Fibroblast of lung (primary cell): ENCODE results near the gene NLRC5. TPM values are rescaled to one million over a fixed set of nuclear protein-coding genes. Genes with fewer than 3 reads are reported as not detected.

Experiments
- DNase-seq, 2 donors: peaks; one replicate each; pipeline versions ENCODE4 v3.0.0 to v3.0.0-alpha.2; 2010; ENCODE audit warnings: low read depth in 2 of 2
- H2AFZ ChIP-seq: 2 replicates; pipeline ENCODE4 v1.5.1; 2012; ENCODE audit warnings: low read length, control low read depth, inconsistent platforms
- H3K27ac ChIP-seq: 2 replicates; pipeline ENCODE4 v1.5.1; 2011; ENCODE audit warnings: low read length, control low read depth; ENCODE audit not compliant: insufficient read depth
- H3K27me3 ChIP-seq: 2 replicates; pipeline ENCODE4 v1.5.1; 2011; ENCODE audit warnings: mild to moderate bottlenecking, low read length; ENCODE audit not compliant: control insufficient read depth, insufficient read depth
- H3K36me3 ChIP-seq: 2 replicates; pipeline ENCODE4 v1.5.1; 2011; ENCODE audit warnings: low read length; ENCODE audit not compliant: control insufficient read depth, insufficient read depth
- H3K4me1 ChIP-seq: 2 replicates; pipeline ENCODE4 v1.5.1; 2011; ENCODE audit warnings: low read length; ENCODE audit not compliant: control insufficient read depth, insufficient read depth; ENCODE audit errors: extremely low read depth
- H3K4me2 ChIP-seq: 2 replicates; pipeline ENCODE4 v1.5.1; 2011; ENCODE audit warnings: low read length, control low read depth; ENCODE audit not compliant: insufficient read depth; ENCODE audit errors: extremely low read depth
- H3K4me3 ChIP-seq, 4 experiments: fragments of 200-600 bp in 1 of 4; sonication (generic) in 1 of 4; replicated peaks in 1 of 4; 2 replicates each; pipeline ENCODE4 v1.5.1; 2011 to 2016; ENCODE audit warnings: low read length in 4 of 4, low read depth in 3 of 4, mild to moderate bottlenecking in 3 of 4, control low read depth in 2 of 4, inconsistent platforms in 1 of 4, mixed read lengths in 1 of 4; ENCODE audit not compliant: insufficient read depth in 1 of 4; ENCODE audit errors: control extremely low read depth in 1 of 4
- H3K79me2 ChIP-seq: 2 replicates; pipeline ENCODE4 v1.5.1; 2012; ENCODE audit warnings: mild to moderate bottlenecking, low read length, inconsistent platforms; ENCODE audit not compliant: control insufficient read depth, insufficient read depth
- H3K9ac ChIP-seq: 2 replicates; pipeline ENCODE4 v1.5.1; 2011; ENCODE audit warnings: mild to moderate bottlenecking, low read length, control low read depth; ENCODE audit not compliant: insufficient read depth
- H3K9me3 ChIP-seq: 2 replicates; pipeline ENCODE4 v1.5.1; 2012; ENCODE audit warnings: low read depth, low read length; ENCODE audit not compliant: control insufficient read depth, insufficient read depth
- H4K20me1 ChIP-seq: 2 replicates; pipeline ENCODE4 v1.5.1; 2011; ENCODE audit warnings: low read length; ENCODE audit not compliant: control insufficient read depth, insufficient read depth; ENCODE audit errors: extremely low read depth
- EZH2 ChIP-seq: IDR thresholded peaks from 2 replicates; pipeline ENCODE4 v1.5.1; 2012; ENCODE audit warnings: low read length, control low read depth, mild to moderate bottlenecking; ENCODE audit errors: missing control alignments
- polyA plus RNA-seq, 2 donors: library from polyadenylated mRNA; depleted of rRNA in 1 of 2; stranded (reverse) in 1 of 2; unstranded in 1 of 2; fragments of >200 nt; gene quantifications; 2 replicates each; pipeline ENCODE4 v1.2.1, GENCODE V29; 2011 to 2012; ENCODE audit warnings: missing spikeins in 1 of 2
- total RNA-seq: library from RNA; depleted of rRNA; stranded (reverse); fragments of >200 nt; gene quantifications from 2 replicates; pipeline ENCODE4 v1.2.1, GENCODE V29; 2014
- TF ChIP-seq, protein P1 (sequence below), 2 donors: IDR thresholded peaks in 1 of 2; conservative IDR thresholded peaks in 1 of 2; 1 replicate in 1 of 2; 2 replicates in 1 of 2; pipeline ENCODE4 v1.5.1; 2011 to 2012; ENCODE audit warnings: low read length in 2 of 2, control low read depth in 1 of 2, inconsistent platforms in 1 of 2, low read depth in 1 of 2, mild to moderate bottlenecking in 1 of 2

Gene NLRC5
- total and polyA plus RNA-seq, 2 donors (not counting 1 experiment from before 2014, with no cell fraction given), result 22.2 to 43.6 TPM

DNA sequence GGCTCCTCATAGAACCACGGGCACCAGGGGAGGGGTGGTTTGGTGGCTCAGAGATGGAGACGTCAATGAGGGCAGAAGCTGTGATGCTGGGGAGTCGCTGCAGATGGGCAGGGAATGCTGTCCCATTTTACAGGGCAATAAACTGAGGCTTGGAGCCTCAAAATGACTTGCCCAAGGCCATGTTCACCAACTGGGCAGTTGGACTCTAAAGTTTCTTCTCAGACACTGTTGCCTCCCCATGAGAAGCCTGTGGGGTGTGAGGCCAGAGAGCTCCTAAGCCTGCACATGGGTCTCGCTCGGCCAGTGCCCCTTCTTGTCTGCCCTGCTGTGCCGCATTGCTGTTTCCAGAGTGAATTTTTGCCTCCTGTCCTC is 141.6 kb downstream of the NLRC5 start:
- Histone ChIP-seq H4K20me1 (no peaks in the 10 kb centered on the region), H3K27ac (no peak overlapping the region), H3K4me2 (no peak overlapping the region), H3K79me2 (no peaks in the 10 kb centered on the region), H3K36me3 (no peaks in the 10 kb centered on the region), H3K27me3 (no peaks in the 10 kb centered on the region), H3K4me1 (no peaks in the 10 kb centered on the region), H2AFZ (no peak overlapping the region), H3K9me3 (no peaks in the 10 kb centered on the region), H3K4me3 (no peak overlapping the region), H3K9ac (no peak overlapping the region)
- DNase-seq, result no peak
- TF ChIP-seq, protein P1, sequence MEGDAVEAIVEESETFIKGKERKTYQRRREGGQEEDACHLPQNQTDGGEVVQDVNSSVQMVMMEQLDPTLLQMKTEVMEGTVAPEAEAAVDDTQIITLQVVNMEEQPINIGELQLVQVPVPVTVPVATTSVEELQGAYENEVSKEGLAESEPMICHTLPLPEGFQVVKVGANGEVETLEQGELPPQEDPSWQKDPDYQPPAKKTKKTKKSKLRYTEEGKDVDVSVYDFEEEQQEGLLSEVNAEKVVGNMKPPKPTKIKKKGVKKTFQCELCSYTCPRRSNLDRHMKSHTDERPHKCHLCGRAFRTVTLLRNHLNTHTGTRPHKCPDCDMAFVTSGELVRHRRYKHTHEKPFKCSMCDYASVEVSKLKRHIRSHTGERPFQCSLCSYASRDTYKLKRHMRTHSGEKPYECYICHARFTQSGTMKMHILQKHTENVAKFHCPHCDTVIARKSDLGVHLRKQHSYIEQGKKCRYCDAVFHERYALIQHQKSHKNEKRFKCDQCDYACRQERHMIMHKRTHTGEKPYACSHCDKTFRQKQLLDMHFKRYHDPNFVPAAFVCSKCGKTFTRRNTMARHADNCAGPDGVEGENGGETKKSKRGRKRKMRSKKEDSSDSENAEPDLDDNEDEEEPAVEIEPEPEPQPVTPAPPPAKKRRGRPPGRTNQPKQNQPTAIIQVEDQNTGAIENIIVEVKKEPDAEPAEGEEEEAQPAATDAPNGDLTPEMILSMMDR (conservative IDR thresholded peaks at IDR 0.05 in 1 of 2, IDR thresholded peaks at IDR 0.05 in 1 of 2; ENCODE audit: low read depth in 1 of 2, low read length in 2 of 2), result no peak
- TF ChIP-seq EZH2, result no peak

DNA sequence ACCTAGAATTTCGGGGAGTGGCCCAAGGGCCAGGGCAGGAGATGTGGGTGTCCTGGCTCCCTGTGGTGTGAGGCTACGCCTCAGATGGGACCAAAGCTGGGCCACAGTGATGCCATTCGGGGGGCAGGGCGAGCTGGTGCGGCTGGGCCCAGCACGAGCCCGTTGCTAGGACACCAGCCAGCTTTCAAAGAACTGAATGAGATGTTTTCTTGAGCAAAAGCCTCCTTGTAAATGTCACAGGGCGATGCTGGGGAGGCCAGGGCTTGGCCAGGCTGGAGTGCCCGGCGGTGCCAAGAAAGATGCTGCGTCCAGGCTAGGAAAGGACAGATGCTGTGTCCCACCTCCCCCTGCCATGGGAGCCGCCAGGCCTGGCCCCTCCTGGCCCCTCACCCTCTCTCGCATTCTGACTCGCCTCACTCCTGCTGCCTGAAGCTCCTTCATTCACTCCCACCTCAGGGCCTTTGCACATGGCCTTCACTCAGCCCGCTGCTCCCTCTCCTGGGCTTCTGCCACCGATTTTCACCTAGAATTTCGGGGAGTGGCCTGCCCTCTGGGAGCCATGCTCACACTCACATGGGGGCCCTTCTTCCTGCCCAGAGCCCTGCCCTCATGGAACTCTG is 142.1 kb downstream of the NLRC5 start:
- Histone ChIP-seq H3K4me1 (no peaks in the 10 kb centered on the region), H2AFZ (no peak overlapping the region), H3K4me3 (no peak overlapping the region), H3K36me3 (no peaks in the 10 kb centered on the region), H4K20me1 (no peaks in the 10 kb centered on the region), H3K27me3 (no peaks in the 10 kb centered on the region), H3K27ac (no peak overlapping the region), H3K9ac (no peak overlapping the region), H3K4me2 (no peak overlapping the region), H3K9me3 (no peaks in the 10 kb centered on the region), H3K79me2 (no peaks in the 10 kb centered on the region)
- DNase-seq, result no peak
- TF ChIP-seq EZH2, result no peak

DNA sequence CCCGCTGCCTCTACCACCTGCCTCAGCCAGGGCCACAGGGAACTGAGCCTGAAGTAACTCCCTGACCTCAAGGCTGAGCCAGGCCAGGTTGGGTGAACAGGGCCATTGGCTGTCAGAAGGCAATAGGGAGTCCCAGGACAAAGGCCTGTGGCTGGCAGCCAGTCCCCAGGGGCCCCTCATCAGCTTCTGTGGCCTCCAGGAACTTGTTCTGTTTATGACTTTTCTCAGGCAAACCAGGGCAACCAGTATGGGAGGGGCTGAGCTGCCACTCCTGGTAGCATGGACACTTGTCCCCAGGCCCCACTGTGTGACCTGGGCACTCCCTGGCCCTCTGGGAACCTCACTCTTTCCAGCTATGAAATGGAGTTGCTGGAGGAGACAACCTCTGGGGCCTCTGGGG is 143.1 kb downstream of the NLRC5 start:
- H3K36me3 ChIP-seq, result no peaks in the 10 kb centered on the region
- DNase-seq, result no peak
- H3K4me2 ChIP-seq, result no peak overlapping the region
- no peaks in the 10 kb centered on the region for H4K20me1 ChIP-seq
- H3K27ac ChIP-seq, result no peak overlapping the region
- H3K4me3 ChIP-seq, result no peak overlapping the region
- TF ChIP-seq EZH2, result no peak
- TF ChIP-seq, protein P1 (conservative IDR thresholded peaks at IDR 0.05 in 1 of 2, IDR thresholded peaks at IDR 0.05 in 1 of 2; ENCODE audit: low read depth in 1 of 2, low read length in 2 of 2), result no peak
- H3K9ac ChIP-seq, result no peak overlapping the region
- no peaks in the 10 kb centered on the region for H3K4me1 ChIP-seq
- H3K79me2 ChIP-seq, result no peaks in the 10 kb centered on the region
- H3K27me3 ChIP-seq, result no peaks in the 10 kb centered on the region
- H3K9me3 ChIP-seq, result no peaks in the 10 kb centered on the region
- H2AFZ ChIP-seq, result no peak overlapping the region
